Measurements from ENCODE around the gene MFAP5. TPM values are rescaled to one million over a fixed set of nuclear protein-coding genes. Genes with fewer than 3 reads are reported as not detected.

The MFAP5 gene
- total RNA-seq, 1 experiment from 2014 or later = 0.96 TPM

- TF ChIP-seq ZNF425 (CRISPR knock-in tag; conservative IDR thresholded peaks at IDR 0.05) = no peak
- no peak for TF ChIP-seq ZNF423 (CRISPR knock-in tag; IDR thresholded peaks at IDR 0.05)
- TF ChIP-seq ZNF671 (CRISPR knock-in tag; IDR thresholded peaks at IDR 0.05) = no peak
Measured at GRCh38 chr12:8685051-8685450, 22.4 kb upstream of the MFAP5 start (continued).

- H3K4me3 Mint-ChIP-seq = peak overlapping the region; percentile 64
- TF ChIP-seq ZBTB21 (CRISPR knock-in tag; IDR thresholded peaks at IDR 0.05; ENCODE audit: borderline replicate concordance) (0 out of 2 replicates have a peak, but pooled peaks have one; percentile 36), TCF7 (CRISPR knock-in tag; IDR thresholded peaks at IDR 0.05; ENCODE audit: low read depth) (no peak)
- ChIA-PET POLR2A (interaction anchor here (0.6 to 2.5 kb wide), 6 partner anchors 11 to 179 kb away, joined by 3 to 6 read pairs (median 4); no protein-coding TSS in a partner anchor), CTCF (interaction anchor here (0.6 to 3.1 kb wide), 29 partner anchors 8 to 368 kb away, joined by 3 to 65 read pairs (median 6); partner anchors contain the start of genes A2ML1 and PHC1)
- peak overlapping the region; percentile 93 for H3K27ac Mint-ChIP-seq
- peaks cover 13% of the 10 kb centered on the region for H3K36me3 Mint-ChIP-seq
- DNase-seq (ENCODE audit: low spot score) = no peak
- peak; percentile 55 for ATAC-seq
- H3K27me3 Mint-ChIP-seq (ENCODE audit: low read depth) = no peaks in the 10 kb centered on the region
- H3K9me3 Mint-ChIP-seq = peaks cover 6% of the 10 kb centered on the region
- H3K4me1 Mint-ChIP-seq = peaks cover 30% of the 10 kb centered on the region
Measured at GRCh38 chr12:8681129-8681884, 18.7 kb upstream of the MFAP5 start.

GRCh38 chr12:8680533-8680932 is 17.9 kb upstream of the MFAP5 start:
- ATAC-seq = peak; percentile 55
- CTCF ChIA-PET = interaction anchor here (0.8 to 3.1 kb wide), 14 partner anchors 9 to 369 kb away, joined by 3 to 65 read pairs (median 14); partner anchors contain the start of gene A2ML1
- Mint-ChIP-seq H3K27ac (peak overlapping the region; percentile 93; the same call in 1 of the 2 replicates), H3K27me3 (ENCODE audit: low read depth) (no peaks in the 10 kb centered on the region), H3K36me3 (peaks cover 12% of the 10 kb centered on the region), H3K4me1 (peaks cover 30% of the 10 kb centered on the region), H3K4me3 (no peak overlapping the region), H3K9me3 (peaks cover 6% of the 10 kb centered on the region)
- POLR2A ChIA-PET = interaction anchor here (0.7 to 2.5 kb wide), 3 partner anchors 12 to 143 kb away, joined by 3 to 6 read pairs (median 6); no protein-coding TSS in a partner anchor
- TF ChIP-seq CTCF (IDR thresholded peaks at IDR 0.05) (no peak), USF2 (CRISPR knock-in tag; IDR thresholded peaks at IDR 0.05) (no peak)
- DNase-seq (ENCODE audit: low spot score) = no peak

- H3K4me3 Mint-ChIP-seq = no peak overlapping the region
- H3K27ac Mint-ChIP-seq = no peak overlapping the region
- no peaks in the 10 kb centered on the region for H3K27me3 Mint-ChIP-seq (ENCODE audit: low read depth)
- no peak for TF ChIP-seq NFYB (CRISPR knock-in tag; conservative IDR thresholded peaks at IDR 0.05; ENCODE audit: low read depth)
- TF ChIP-seq IRF1 (CRISPR knock-in tag; IDR thresholded peaks at IDR 0.05) = no peak
- TF ChIP-seq CDX4 (CRISPR knock-in tag; IDR thresholded peaks at IDR 0.05; ENCODE audit: borderline replicate concordance) = no peak
- no peak for TF ChIP-seq SOX15 (CRISPR knock-in tag; IDR thresholded peaks at IDR 0.05)
- TF ChIP-seq TCF7 (CRISPR knock-in tag; IDR thresholded peaks at IDR 0.05; ENCODE audit: low read depth) = no peak
- no peak for TF ChIP-seq ZBTB43 (CRISPR knock-in tag; IDR thresholded peaks at IDR 0.05)
- H3K9me3 Mint-ChIP-seq = no peaks in the 10 kb centered on the region
- H3K4me1 Mint-ChIP-seq = peaks cover 33% of the 10 kb centered on the region
- ChIA-PET POLR2A (interaction anchor here (1.1 kb wide), 1 partner anchor 14 kb away, joined by 5 read pairs; no protein-coding TSS in a partner anchor), CTCF (interaction anchor here (1.1 kb wide), 1 partner anchor 145 kb away, joined by 3 read pairs; no protein-coding TSS in a partner anchor)
- H3K36me3 Mint-ChIP-seq = no peaks in the 10 kb centered on the region
- DNase-seq (ENCODE audit: low spot score) = no peak
- no peak for ATAC-seq
Measured at GRCh38 chr12:8678661-8679111, 16.1 kb upstream of the MFAP5 start.

Data from WTC11 (cell line).